HG02840 (cell line): ENCODE measurements around the gene SLC16A7.

Experiments used
- ATAC-seq: cut with Tn5 transposase; IDR thresholded peaks from one replicate; pipeline ENCODE4 v1.9.1; 2021; ENCODE audit warnings: mild to moderate bottlenecking, moderate library complexity, moderate number of reproducible peaks; ENCODE audit not compliant: unreplicated experiment, low FRiP score

SLC16A7 gene

GRCh38 chr12:59620326-59620725 lies 24.5 kb downstream of the SLC16A7 start:
- peak; percentile 28 for ATAC-seq

- no peak for ATAC-seq
Observed at GRCh38 chr12:59624732-59625460, 29.1 kb downstream of the SLC16A7 start.

- no peak for ATAC-seq
Observed at GRCh38 chr12:59626382-59626781, 30.6 kb downstream of the SLC16A7 start.

GRCh38 chr12:59627582-59627981 lies 31.8 kb downstream of the SLC16A7 start:
- no peak for ATAC-seq

- ATAC-seq, result no peak
Observed at GRCh38 chr12:59629890-59630289, 34.1 kb downstream of the SLC16A7 start.

- ATAC-seq, result no peak
Observed at GRCh38 chr12:59632408-59632807, 36.6 kb downstream of the SLC16A7 start.

GRCh38 chr12:59634254-59634653 lies 38.4 kb downstream of the SLC16A7 start:
- ATAC-seq, result no peak

GRCh38 chr12:59636945-59637691 lies 41.3 kb downstream of the SLC16A7 start:
- ATAC-seq, result peak; percentile 71

GRCh38 chr12:59637692-59638070 lies 41.9 kb downstream of the SLC16A7 start:
- ATAC-seq, result no peak

- no peak for ATAC-seq
Observed at GRCh38 chr12:59643550-59643949, 47.7 kb downstream of the SLC16A7 start.

- ATAC-seq, result no peak
Observed at GRCh38 chr12:59645242-59645641, 49.4 kb downstream of the SLC16A7 start.

- no peak for ATAC-seq
Observed at GRCh38 chr12:59646636-59647035, 50.8 kb downstream of the SLC16A7 start.

- ATAC-seq, result no peak
Observed at GRCh38 chr12:59649203-59649602, 53.4 kb downstream of the SLC16A7 start.

GRCh38 chr12:59650588-59651228 lies 54.9 kb downstream of the SLC16A7 start:
- no peak for ATAC-seq

- ATAC-seq, result no peak
Observed at GRCh38 chr12:59651229-59651920, 55.5 kb downstream of the SLC16A7 start.

GRCh38 chr12:59652130-59652529 lies 56.3 kb downstream of the SLC16A7 start:
- no peak for ATAC-seq

GRCh38 chr12:59654061-59654460 lies 58.2 kb downstream of the SLC16A7 start:
- ATAC-seq, result no peak

- ATAC-seq, result no peak
Observed at GRCh38 chr12:59657266-59657665, 61.4 kb downstream of the SLC16A7 start.

GRCh38 chr12:59657711-59658110 lies 61.9 kb downstream of the SLC16A7 start:
- ATAC-seq, result no peak

- ATAC-seq, result no peak
Observed at GRCh38 chr12:59660148-59660547, 64.3 kb downstream of the SLC16A7 start.
